ENCODE data around the gene TRIP6.

Gene TRIP6

GRCh38 chr7:100886936-100887515, 19.8 kb downstream of the TRIP6 start:
- Histone ChIP-seq H3K4me3 (ENCODE audit: low read depth, low read length) (0 out of 2 replicates have a peak overlapping the region, but pooled peaks have one; percentile 4), H3K4me1 (ENCODE audit: control insufficient read depth, insufficient read depth, low read length) (peaks cover 28% of the 10 kb centered on the region), H3K27me3 (ENCODE audit: control insufficient read depth, insufficient read depth, low read length) (no peaks in the 10 kb centered on the region), H3K9ac (ENCODE audit: low read length) (peak overlapping the region; percentile 17), H3K36me3 (ENCODE audit: control insufficient read depth, insufficient read depth, low read length) (peaks cover 67% of the 10 kb centered on the region), H3K9me3 (ENCODE audit: control insufficient read depth, insufficient read depth, low read depth, low read length) (no peaks in the 10 kb centered on the region), H3K27ac (ENCODE audit: low read depth, low read length) (no peak overlapping the region)

DNA sequence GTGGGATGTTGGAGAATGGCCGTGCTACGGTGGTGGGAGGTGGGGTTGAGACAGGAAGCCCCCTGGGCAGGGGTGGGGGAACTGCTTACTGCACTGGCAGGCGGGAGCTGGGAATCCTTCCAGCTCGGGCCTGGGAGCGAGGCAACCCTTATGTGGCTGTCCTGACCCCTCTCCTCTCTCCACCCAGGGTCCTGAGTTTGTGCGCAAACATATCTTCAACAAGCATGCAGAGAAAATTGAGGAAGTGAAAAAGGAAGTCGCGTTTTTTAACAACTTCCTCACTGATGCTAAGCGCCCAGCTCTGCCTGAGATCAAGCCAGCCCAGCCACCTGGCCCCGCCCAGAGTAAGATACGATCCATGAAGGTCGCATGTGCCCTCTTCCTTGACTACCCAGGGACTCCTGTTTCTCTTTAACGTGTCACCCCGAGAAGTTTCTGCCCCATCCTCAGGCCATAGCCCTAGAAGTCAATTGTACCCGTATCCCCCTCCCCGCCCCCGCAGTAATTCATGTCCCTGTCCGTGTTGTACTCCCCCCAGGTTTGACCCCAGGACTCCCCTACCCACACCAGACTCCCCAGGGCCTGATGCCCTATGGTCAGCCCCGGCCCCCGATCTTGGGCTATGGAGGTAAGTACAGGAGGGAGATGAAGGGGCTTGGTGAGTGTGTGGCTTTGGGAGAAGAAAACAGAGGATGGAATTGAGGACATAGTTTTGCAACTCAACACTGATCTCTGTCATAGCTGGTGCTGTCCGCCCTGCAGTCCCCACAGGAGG, 20.5 kb downstream of the TRIP6 start:
- Histone ChIP-seq H3K27ac (ENCODE audit: low read depth, low read length) (no peak overlapping the region), H3K9ac (ENCODE audit: low read length) (peak overlapping the region; percentile 94), H3K36me3 (ENCODE audit: control insufficient read depth, insufficient read depth, low read length) (peaks cover 61% of the 10 kb centered on the region), H3K4me1 (ENCODE audit: control insufficient read depth, insufficient read depth, low read length) (peaks cover 32% of the 10 kb centered on the region), H3K27me3 (ENCODE audit: control insufficient read depth, insufficient read depth, low read length) (no peaks in the 10 kb centered on the region), H3K9me3 (ENCODE audit: control insufficient read depth, insufficient read depth, low read depth, low read length) (no peaks in the 10 kb centered on the region), H3K4me3 (ENCODE audit: low read depth, low read length) (peak overlapping the region; percentile 94)

GRCh38 chr7:100888291-100888987, 21.3 kb downstream of the TRIP6 start:
- peaks cover 32% of the 10 kb centered on the region for H3K4me1 ChIP-seq (ENCODE audit: control insufficient read depth, insufficient read depth, low read length)
- H3K9me3 ChIP-seq (ENCODE audit: control insufficient read depth, insufficient read depth, low read depth, low read length): no peaks in the 10 kb centered on the region
- H3K36me3 ChIP-seq (ENCODE audit: control insufficient read depth, insufficient read depth, low read length): peaks cover 59% of the 10 kb centered on the region
- H3K9ac ChIP-seq (ENCODE audit: low read length): peak overlapping the region; percentile 94
- H3K27me3 ChIP-seq (ENCODE audit: control insufficient read depth, insufficient read depth, low read length): no peaks in the 10 kb centered on the region
- peak overlapping the region; percentile 94 for H3K4me3 ChIP-seq (ENCODE audit: low read depth, low read length)
- H3K27ac ChIP-seq (ENCODE audit: low read depth, low read length): peak overlapping the region; percentile 95; the same call in 1 of the 2 replicates

- Histone ChIP-seq H3K9me3 (ENCODE audit: control insufficient read depth, insufficient read depth, low read depth, low read length) (no peaks in the 10 kb centered on the region), H3K36me3 (ENCODE audit: control insufficient read depth, insufficient read depth, low read length) (peaks cover 51% of the 10 kb centered on the region)
Observed at GRCh38 chr7:100888988-100889750, 22.0 kb downstream of the TRIP6 start, which contains the start of gene UFSP1. Gene UFSP1 (minus strand): TSS chr7:100889715. CDS start chr7:100889271, 444 bp downstream.

GRCh38 chr7:100890653-100891567, 23.7 kb downstream of the TRIP6 start:
- peaks cover 8% of the 10 kb centered on the region for H3K27me3 ChIP-seq (ENCODE audit: control insufficient read depth, insufficient read depth, low read length)
- peak overlapping the region; percentile 66 for H3K4me3 ChIP-seq (ENCODE audit: low read depth, low read length)
- peaks cover 37% of the 10 kb centered on the region for H3K4me1 ChIP-seq (ENCODE audit: control insufficient read depth, insufficient read depth, low read length)
- H3K27ac ChIP-seq (ENCODE audit: low read depth, low read length): peak overlapping the region; percentile 44; the same call in 1 of the 2 replicates
- H3K9me3 ChIP-seq (ENCODE audit: control insufficient read depth, insufficient read depth, low read depth, low read length): no peaks in the 10 kb centered on the region
- H3K36me3 ChIP-seq (ENCODE audit: control insufficient read depth, insufficient read depth, low read length): peaks cover 34% of the 10 kb centered on the region
- peak overlapping the region; percentile 86 for H3K9ac ChIP-seq (ENCODE audit: low read length)

More at GRCh38 chr7:100888988-100889750, 22.0 kb downstream of the TRIP6 start, which contains the start of gene UFSP1:
- Histone ChIP-seq H3K9ac (ENCODE audit: low read length) (peak within 1 kb of the TSS; percentile 94), H3K4me3 (ENCODE audit: low read depth, low read length) (peak within 1 kb of the TSS; percentile 94), H3K27me3 (ENCODE audit: control insufficient read depth, insufficient read depth, low read length) (0 out of 2 replicates have a peak, but pooled peaks cover 1% of the 10 kb centered on the region), H3K27ac (ENCODE audit: low read depth, low read length) (peak within 1 kb of the TSS; percentile 95), H3K4me1 (ENCODE audit: control insufficient read depth, insufficient read depth, low read length) (peaks cover 34% of the 10 kb centered on the region)

- H3K27ac ChIP-seq (ENCODE audit: low read depth, low read length): peak overlapping the region; percentile 44; the same call in 1 of the 2 replicates
- peaks cover 26% of the 10 kb centered on the region for H3K36me3 ChIP-seq (ENCODE audit: control insufficient read depth, insufficient read depth, low read length)
- peak overlapping the region; percentile 86 for H3K9ac ChIP-seq (ENCODE audit: low read length)
- no peaks in the 10 kb centered on the region for H3K9me3 ChIP-seq (ENCODE audit: control insufficient read depth, insufficient read depth, low read depth, low read length)
- peaks cover 16% of the 10 kb centered on the region for H3K27me3 ChIP-seq (ENCODE audit: control insufficient read depth, insufficient read depth, low read length)
- peak overlapping the region; percentile 66 for H3K4me3 ChIP-seq (ENCODE audit: low read depth, low read length)
- H3K4me1 ChIP-seq (ENCODE audit: control insufficient read depth, insufficient read depth, low read length): peaks cover 44% of the 10 kb centered on the region
Observed at GRCh38 chr7:100891568-100892247, 24.5 kb downstream of the TRIP6 start.

- peaks cover 19% of the 10 kb centered on the region for H3K27me3 ChIP-seq (ENCODE audit: control insufficient read depth, insufficient read depth, low read length)
- H3K36me3 ChIP-seq (ENCODE audit: control insufficient read depth, insufficient read depth, low read length): peaks cover 17% of the 10 kb centered on the region
- no peak overlapping the region for H3K9ac ChIP-seq (ENCODE audit: low read length)
Observed at GRCh38 chr7:100892364-100893317, 25.5 kb downstream of the TRIP6 start.

DNA sequence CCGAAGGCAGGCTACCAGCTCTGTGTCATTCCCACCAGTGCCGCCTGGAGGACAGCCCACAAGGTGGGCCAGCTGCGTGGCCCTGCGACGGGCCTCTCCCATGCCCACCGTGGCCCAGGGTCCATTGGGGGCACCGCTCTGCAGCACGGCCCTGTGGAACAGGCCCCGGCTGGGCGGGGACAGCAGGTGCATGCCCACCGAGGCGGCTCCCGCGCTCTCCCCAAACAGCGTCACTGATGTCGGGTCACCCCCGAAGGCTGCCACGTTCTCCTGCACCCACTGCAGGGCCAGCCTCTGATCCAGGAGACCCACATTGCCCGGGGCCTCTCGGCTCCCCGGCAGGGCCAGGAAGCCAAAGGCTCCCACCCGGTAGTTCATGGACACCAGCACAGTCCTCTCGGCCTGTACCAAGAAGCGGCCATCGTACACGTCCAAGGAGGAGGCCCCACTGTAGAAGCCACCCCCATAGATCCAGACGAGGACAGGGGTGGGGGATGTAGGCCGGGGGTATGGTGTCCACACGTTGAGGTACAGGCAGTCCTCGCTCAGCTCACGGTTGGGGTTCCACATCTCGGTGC, 26.2 kb downstream of the TRIP6 start:
- H3K27ac ChIP-seq (ENCODE audit: low read depth, low read length): no peak overlapping the region
- peaks cover 30% of the 10 kb centered on the region for H3K4me1 ChIP-seq (ENCODE audit: control insufficient read depth, insufficient read depth, low read length)
- no peaks in the 10 kb centered on the region for H3K9me3 ChIP-seq (ENCODE audit: control insufficient read depth, insufficient read depth, low read depth, low read length)

More at GRCh38 chr7:100892364-100893317, 25.5 kb downstream of the TRIP6 start:
- no peak overlapping the region for H3K4me3 ChIP-seq (ENCODE audit: low read depth, low read length)
- peaks cover 37% of the 10 kb centered on the region for H3K4me1 ChIP-seq (ENCODE audit: control insufficient read depth, insufficient read depth, low read length)
- H3K27ac ChIP-seq (ENCODE audit: low read depth, low read length): no peak overlapping the region
- no peaks in the 10 kb centered on the region for H3K9me3 ChIP-seq (ENCODE audit: control insufficient read depth, insufficient read depth, low read depth, low read length)

More for the DNA sequence above, 26.2 kb downstream of the TRIP6 start:
- H3K36me3 ChIP-seq (ENCODE audit: control insufficient read depth, insufficient read depth, low read length): peaks cover 9% of the 10 kb centered on the region
- H3K9ac ChIP-seq (ENCODE audit: low read length): no peak overlapping the region
- no peak overlapping the region for H3K4me3 ChIP-seq (ENCODE audit: low read depth, low read length)
- H3K27me3 ChIP-seq (ENCODE audit: control insufficient read depth, insufficient read depth, low read length): peaks cover 22% of the 10 kb centered on the region
